C4-2B (cell line): ENCODE results near the gene HOXD4.

Experiments
- H3K27ac ChIP-seq: fragments of 450-650 bp; 2 replicates; pipeline ENCODE4 v1.5.1; 2017
- CTCF ChIP-seq: fragments of 450-650 bp; conservative IDR thresholded peaks from 2 replicates; pipeline ENCODE4 v1.5.1; 2017; ENCODE audit warnings: mild to moderate bottlenecking
- ZFX ChIP-seq: fragments of 450-650 bp; IDR thresholded peaks from 2 replicates; pipeline ENCODE4 v1.6.1; 2017

Gene HOXD4

GRCh38 chr2:176151442-176152287 lies at the start of gene HOXD4:
Gene HOXD4, plus strand, starts transcription at chr2:176151550. Its CDS starts 84 bp downstream, at chr2:176151634.
- no peak within 1 kb of the TSS for H3K27ac ChIP-seq
- TF ChIP-seq CTCF (no peak), ZFX (no peak)

- TF ChIP-seq CTCF: no peak
- TF ChIP-seq ZFX: no peak
- no peak overlapping the region for H3K27ac ChIP-seq
Measured at GRCh38 chr2:176101842-176102241, 49.5 kb upstream of the HOXD4 start.

GRCh38 chr2:176102309-176102866 lies 49.0 kb upstream of the HOXD4 start:
- TF ChIP-seq ZFX (no peak), CTCF (no peak)
- no peak overlapping the region for H3K27ac ChIP-seq

- H3K27ac ChIP-seq: no peak overlapping the region
Measured at GRCh38 chr2:176103194-176103593, 48.2 kb upstream of the HOXD4 start.

GRCh38 chr2:176103742-176104315 lies 47.5 kb upstream of the HOXD4 start:
- no peak overlapping the region for H3K27ac ChIP-seq
- TF ChIP-seq CTCF (no peak), ZFX (no peak)

More at GRCh38 chr2:176103194-176103593, 48.2 kb upstream of the HOXD4 start:
- TF ChIP-seq ZFX (no peak), CTCF (no peak)

DNA sequence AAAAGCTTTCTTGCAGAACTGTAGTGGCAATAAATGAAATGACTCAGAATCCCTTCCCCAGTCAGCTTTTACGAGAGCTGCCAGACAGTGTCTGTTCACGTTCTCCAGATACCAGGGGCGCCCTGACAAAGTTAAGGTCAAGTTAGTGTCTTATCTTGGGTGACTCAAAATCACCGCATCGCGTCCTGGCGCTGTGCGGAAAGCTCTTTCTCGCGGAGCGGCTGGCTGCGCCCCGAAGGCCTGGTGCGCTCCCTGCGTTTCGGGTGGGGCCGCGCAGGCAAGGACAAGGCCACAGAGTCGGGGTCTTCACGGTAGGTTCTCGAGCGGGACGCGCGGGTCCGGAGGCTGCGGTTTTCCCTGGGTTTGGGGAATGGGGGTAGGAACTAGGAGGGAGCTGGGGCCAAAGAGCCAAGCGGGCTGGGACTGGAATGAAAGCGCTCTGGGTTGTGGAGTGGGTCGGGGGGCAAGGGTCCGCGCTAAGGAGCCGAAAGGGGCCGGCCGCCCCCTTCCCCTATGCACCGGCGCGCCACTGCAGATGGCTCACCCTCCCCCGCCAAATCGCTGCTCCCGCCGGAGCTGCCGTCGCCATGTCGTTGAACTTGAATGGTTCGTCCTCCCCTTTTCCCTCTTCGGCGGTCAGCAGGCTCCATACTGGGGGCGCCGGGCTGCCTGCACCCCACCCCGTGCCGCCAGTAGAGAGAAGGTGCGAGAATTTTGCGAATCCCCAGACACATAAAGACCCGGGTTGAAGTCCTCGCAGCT lies 46.9 kb upstream of the HOXD4 start:
- H3K27ac ChIP-seq: no peak overlapping the region
- no peak for TF ChIP-seq CTCF
- TF ChIP-seq ZFX: no peak
